Measurements from ENCODE around the gene ERAL1. TPM values are rescaled to one million over a fixed set of nuclear protein-coding genes. Genes with fewer than 3 reads are reported as not detected.

The ERAL1 gene
- total and polyA plus RNA-seq, 2 donors (not counting 1 experiment from before 2014, with no cell fraction given), result 35.9 to 45.7 TPM

DNA sequence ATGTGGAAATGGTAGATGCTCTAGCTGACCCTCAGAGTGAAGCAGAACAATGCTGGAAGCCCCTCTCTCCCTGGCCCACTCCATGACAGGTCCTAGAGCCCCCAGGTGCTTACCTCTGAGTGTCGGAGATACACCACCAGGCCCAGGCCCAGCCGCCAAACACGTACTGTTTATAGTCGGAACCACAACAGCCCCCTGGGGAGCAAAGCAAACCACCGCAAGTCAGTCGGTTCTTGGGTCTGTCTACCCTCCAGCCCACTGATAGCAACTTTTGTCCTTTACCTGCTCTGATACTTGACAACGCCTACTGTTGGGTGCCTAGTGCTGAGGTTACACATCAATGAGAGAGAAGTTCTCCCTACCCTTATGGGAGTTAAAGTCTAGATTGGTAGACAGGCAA lies 34.0 kb downstream of the ERAL1 start:
- TF ChIP-seq, protein P1, sequence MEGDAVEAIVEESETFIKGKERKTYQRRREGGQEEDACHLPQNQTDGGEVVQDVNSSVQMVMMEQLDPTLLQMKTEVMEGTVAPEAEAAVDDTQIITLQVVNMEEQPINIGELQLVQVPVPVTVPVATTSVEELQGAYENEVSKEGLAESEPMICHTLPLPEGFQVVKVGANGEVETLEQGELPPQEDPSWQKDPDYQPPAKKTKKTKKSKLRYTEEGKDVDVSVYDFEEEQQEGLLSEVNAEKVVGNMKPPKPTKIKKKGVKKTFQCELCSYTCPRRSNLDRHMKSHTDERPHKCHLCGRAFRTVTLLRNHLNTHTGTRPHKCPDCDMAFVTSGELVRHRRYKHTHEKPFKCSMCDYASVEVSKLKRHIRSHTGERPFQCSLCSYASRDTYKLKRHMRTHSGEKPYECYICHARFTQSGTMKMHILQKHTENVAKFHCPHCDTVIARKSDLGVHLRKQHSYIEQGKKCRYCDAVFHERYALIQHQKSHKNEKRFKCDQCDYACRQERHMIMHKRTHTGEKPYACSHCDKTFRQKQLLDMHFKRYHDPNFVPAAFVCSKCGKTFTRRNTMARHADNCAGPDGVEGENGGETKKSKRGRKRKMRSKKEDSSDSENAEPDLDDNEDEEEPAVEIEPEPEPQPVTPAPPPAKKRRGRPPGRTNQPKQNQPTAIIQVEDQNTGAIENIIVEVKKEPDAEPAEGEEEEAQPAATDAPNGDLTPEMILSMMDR (IDR thresholded peaks at IDR 0.05), result no peak
- no peak for TF ChIP-seq EZH2 (IDR thresholded peaks at IDR 0.05; ENCODE audit: borderline replicate concordance, insufficient read depth, low read depth, low read length, poor library complexity, severe bottlenecking)
- H3K4me3 ChIP-seq (ENCODE audit: control extremely low read depth in 1 of 5, extremely low read depth in 1 of 5, insufficient read depth in 1 of 5, low read depth in 2 of 5, low read length in 4 of 5), result no peak overlapping the region
- peaks cover 47 to 66% of the 10 kb centered on the region in 2 donors for H3K4me1 ChIP-seq (ENCODE audit: control insufficient read depth in 2 of 2, insufficient read depth in 2 of 2, low read length in 2 of 2)
- POLR2A ChIA-PET, result interaction anchor here (0.6 to 0.7 kb wide), 2 partner anchors 34 to 244 kb away, joined by 3 to 4 read pairs; partner anchors contain the start of genes BLTP2 and ERAL1
- no peaks in the 10 kb centered on the region for H3K27me3 Mint-ChIP-seq
- ATAC-seq (ENCODE audit: low read depth) (peak; percentile 42), DNase-seq (peak; percentile 41)
- peak overlapping the region; percentile 19 to 28 for H3K27ac ChIP-seq (ENCODE audit: low read length in 2 of 2)
- no peaks in the 10 kb centered on the region for H3K9me3 ChIP-seq (ENCODE audit: control extremely low read depth in 1 of 3, control insufficient read depth in 2 of 3, insufficient read depth in 1 of 3, low read length in 2 of 3)
- peak overlapping the region; percentile 2 for H3K9ac ChIP-seq (ENCODE audit: low read length)
- CTCF ChIA-PET, result interaction anchor here (1.1 to 2.0 kb wide), 3 partner anchors 9 to 125 kb away, joined by 6 to 10 read pairs (median 7); partner anchors contain the start of gene FLOT2
- peaks cover 94% of the 10 kb centered on the region for H3K79me2 ChIP-seq (ENCODE audit: control insufficient read depth, insufficient read depth, low read length)
- peaks cover 77% of the 10 kb centered on the region for H3K4me1 Mint-ChIP-seq
- WGBS (ENCODE audit: insufficient coverage), result 14% methylated on average over 6 of the region's 7 CpGs
- H3K9me3 Mint-ChIP-seq (ENCODE audit: insufficient read depth), result no peaks in the 10 kb centered on the region
- peaks cover 0 to 53% of the 10 kb centered on the region in 2 experiments for H3K36me3 ChIP-seq (replicated peaks in 1 of 2; ENCODE audit: control extremely low read depth in 1 of 2, control insufficient read depth in 1 of 2, extremely low read depth in 1 of 2, insufficient read depth in 2 of 2, low read length in 1 of 2)
- peak overlapping the region; percentile 50 for H3K4me3 Mint-ChIP-seq
- peaks cover 83% of the 10 kb centered on the region for H4K20me1 ChIP-seq (ENCODE audit: control insufficient read depth, insufficient read depth, low read length, poor library complexity, severe bottlenecking)
- H3K27me3 ChIP-seq (replicated peaks in 1 of 4; ENCODE audit: control extremely low read depth in 1 of 4, control insufficient read depth in 3 of 4, insufficient read depth in 4 of 4, low read length in 3 of 4), result no peaks in the 10 kb centered on the region
- no peak overlapping the region for H2AFZ ChIP-seq (ENCODE audit: insufficient read depth, low read depth, low read length, poor library complexity, severe bottlenecking)
- H3K27ac Mint-ChIP-seq, result peak overlapping the region; percentile 70
- intact Hi-C loops (cut with micrococcal nuclease), result loop anchor here (2.0 kb wide), 2 partner anchors 14 to 18 kb away; partner anchors contain the start of gene DHRS13
- H3K4me2 ChIP-seq (replicated peaks; ENCODE audit: low read depth, low read length, poor library complexity, severe bottlenecking), result peak overlapping the region; percentile 54

DNA sequence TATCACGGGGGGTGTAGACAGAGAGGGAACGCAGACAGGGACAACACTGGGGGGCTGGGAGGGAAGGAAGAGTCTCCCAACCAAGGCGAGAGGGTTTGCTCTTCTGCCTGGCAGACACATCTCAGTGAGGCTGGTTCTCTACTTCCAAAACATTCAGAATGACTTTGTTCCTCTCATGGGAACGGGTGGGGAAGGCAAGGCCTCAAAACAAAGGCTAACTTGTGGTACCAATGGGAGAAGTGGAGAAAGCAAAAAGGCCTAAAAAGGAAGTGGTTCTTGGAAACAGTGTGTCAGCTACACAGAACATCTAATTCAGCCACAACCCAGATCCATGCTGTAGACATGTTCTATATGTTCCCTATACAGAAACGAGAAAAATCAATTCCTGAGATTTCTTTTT lies 35.2 kb downstream of the ERAL1 start:
- Mint-ChIP-seq H3K27ac (peak overlapping the region; percentile 75), H3K27me3 (no peaks in the 10 kb centered on the region), H3K4me3 (peak overlapping the region; percentile 45), H3K9me3 (ENCODE audit: insufficient read depth) (no peaks in the 10 kb centered on the region), H3K4me1 (peaks cover 75% of the 10 kb centered on the region)
- Histone ChIP-seq H3K9ac (ENCODE audit: low read length) (no peak overlapping the region), H2AFZ (ENCODE audit: insufficient read depth, low read depth, low read length, poor library complexity, severe bottlenecking) (no peak overlapping the region), H3K36me3 (replicated peaks in 1 of 2; ENCODE audit: control extremely low read depth in 1 of 2, control insufficient read depth in 1 of 2, extremely low read depth in 1 of 2, insufficient read depth in 2 of 2, low read length in 1 of 2) (peaks cover 0 to 41% of the 10 kb centered on the region in 2 experiments), H3K79me2 (ENCODE audit: control insufficient read depth, insufficient read depth, low read length) (peaks cover 87% of the 10 kb centered on the region), H3K27me3 (replicated peaks in 1 of 4; ENCODE audit: control extremely low read depth in 1 of 4, control insufficient read depth in 3 of 4, insufficient read depth in 4 of 4, low read length in 3 of 4) (no peaks in the 10 kb centered on the region), H3K4me3 (ENCODE audit: control extremely low read depth in 1 of 5, extremely low read depth in 1 of 5, insufficient read depth in 1 of 5, low read depth in 2 of 5, low read length in 4 of 5) (no peak overlapping the region), H4K20me1 (ENCODE audit: control insufficient read depth, insufficient read depth, low read length, poor library complexity, severe bottlenecking) (peaks cover 71% of the 10 kb centered on the region), H3K4me1 (ENCODE audit: control insufficient read depth in 2 of 2, insufficient read depth in 2 of 2, low read length in 2 of 2) (peaks cover 54 to 71% of the 10 kb centered on the region in 2 donors), H3K27ac (ENCODE audit: low read length in 2 of 2) (no peak overlapping the region), H3K9me3 (ENCODE audit: control extremely low read depth in 1 of 3, control insufficient read depth in 2 of 3, insufficient read depth in 1 of 3, low read length in 2 of 3) (no peaks in the 10 kb centered on the region), H3K4me2 (replicated peaks; ENCODE audit: low read depth, low read length, poor library complexity, severe bottlenecking) (no peak overlapping the region)
- POLR2A ChIA-PET, result no interaction called here
- intact Hi-C loops (cut with micrococcal nuclease), result loop anchor here (2.0 kb wide), 2 partner anchors 13 to 19 kb away; partner anchors contain the start of gene DHRS13
- TF ChIP-seq, protein P1 (IDR thresholded peaks at IDR 0.05), result no peak
- TF ChIP-seq EZH2 (IDR thresholded peaks at IDR 0.05; ENCODE audit: borderline replicate concordance, insufficient read depth, low read depth, low read length, poor library complexity, severe bottlenecking), result no peak
- DNase-seq (no peak), ATAC-seq (ENCODE audit: low read depth) (no peak)
- no CpG with 5 or more reads among the region's 5 CpGs for WGBS (ENCODE audit: insufficient coverage)
- CTCF ChIA-PET, result interaction anchor here (0.6 to 2.1 kb wide), 4 partner anchors 12 to 1584 kb away, joined by 3 to 7 read pairs (median 6); partner anchors contain the start of gene DHRS13
